Keratinocyte (primary cell): Measurements from ENCODE around the gene SHROOM3. TPM values are rescaled to one million over a fixed set of nuclear protein-coding genes. Genes with fewer than 3 reads are reported as not detected.

Source experiments
- DNase-seq: peaks from one replicate; pipeline ENCODE4 v3.0.0-alpha.2; 2011; ENCODE audit warnings: low read depth, missing footprints, low spot score
- FAIRE-seq: peaks from 2 replicates; lab custom pipeline; 2011; peaks lifted over from hg19 to GRCh38; lab: Jason Lieb, UNC
- H2AFZ ChIP-seq: 2 replicates; pipeline ENCODE4 v1.6.0; 2012; ENCODE audit warnings: low read length, control low read depth, inconsistent platforms; ENCODE audit not compliant: control insufficient read depth
- H3K27ac ChIP-seq: 2 replicates; pipeline ENCODE4 v1.5.1; 2011; ENCODE audit warnings: low read length; ENCODE audit not compliant: control insufficient read depth, insufficient read depth
- H3K27me3 ChIP-seq: 3 replicates; pipeline ENCODE4 v1.6.0; 2011; ENCODE audit warnings: low read length; ENCODE audit not compliant: control insufficient read depth, insufficient read depth; ENCODE audit errors: extremely low read depth
- H3K36me3 ChIP-seq, 2 experiments: 2 replicates in 1 of 2; 3 replicates in 1 of 2; pipeline ENCODE4 v1.5.1; 2011; ENCODE audit warnings: low read length in 2 of 2, mild to moderate bottlenecking in 1 of 2; ENCODE audit not compliant: control insufficient read depth in 2 of 2, insufficient read depth in 2 of 2; ENCODE audit errors: extremely low read depth in 1 of 2
- H3K4me1 ChIP-seq: 3 replicates; pipeline ENCODE4 v1.5.1; 2011; ENCODE audit warnings: low read length; ENCODE audit not compliant: control insufficient read depth, insufficient read depth; ENCODE audit errors: extremely low read depth
- H3K4me2 ChIP-seq: 3 replicates; pipeline ENCODE4 v1.6.0; 2011; ENCODE audit warnings: low read depth, low read length; ENCODE audit not compliant: control insufficient read depth, insufficient read depth; ENCODE audit errors: extremely low read depth
- H3K4me3 ChIP-seq, 3 experiments: fragments of 200-600 bp in 1 of 3; sonication (generic) in 1 of 3; 2 replicates in 2 of 3; 3 replicates in 1 of 3; pipeline ENCODE4 v1.5.1; 2011 to 2016; ENCODE audit warnings: low read length in 3 of 3, mild to moderate bottlenecking in 3 of 3, control low read depth in 2 of 3, inconsistent platforms in 1 of 3, low read depth in 1 of 3, mixed read lengths in 1 of 3, mixed run types in 1 of 3, moderate library complexity in 1 of 3; ENCODE audit not compliant: control insufficient read depth in 2 of 3, insufficient read depth in 2 of 3; ENCODE audit errors: extremely low read depth in 1 of 3
- H3K79me2 ChIP-seq: 2 replicates; pipeline ENCODE4 v1.6.0; 2012; ENCODE audit warnings: low read length; ENCODE audit not compliant: control insufficient read depth, insufficient read depth
- H3K9ac ChIP-seq: 3 replicates; pipeline ENCODE4 v1.6.0; 2011; ENCODE audit warnings: low read length; ENCODE audit not compliant: control insufficient read depth, insufficient read depth; ENCODE audit errors: extremely low read depth
- H3K9me1 ChIP-seq: 3 replicates; pipeline ENCODE4 v1.6.0; 2011; ENCODE audit warnings: low read length; ENCODE audit not compliant: control insufficient read depth, insufficient read depth; ENCODE audit errors: extremely low read depth
- H3K9me3 ChIP-seq: 2 replicates; pipeline ENCODE4 v1.5.1; 2012; ENCODE audit warnings: low read depth, low read length; ENCODE audit not compliant: control insufficient read depth
- H4K20me1 ChIP-seq: 3 replicates; pipeline ENCODE4 v1.6.0; 2011; ENCODE audit warnings: low read length; ENCODE audit not compliant: control insufficient read depth, insufficient read depth; ENCODE audit errors: extremely low read depth
- EZH2 ChIP-seq: IDR thresholded peaks from one replicate; pipeline ENCODE4 v1.6.1; 2012; ENCODE audit warnings: inconsistent platforms, mild to moderate bottlenecking, low read length, moderate library complexity
- dilution Hi-C: fragments of 300-500 bp; cut with MboI; formaldehyde crosslinking; loops from one replicate; pipeline ENCODE4 v1.7.0; 2020; ENCODE audit warnings: low sequenced_read_pairs; ENCODE audit not compliant: extremely low pct_ligation_motif_present
- polyA plus RNA-seq, 5 experiments: library from polyadenylated mRNA; depleted of rRNA in 3 of 5; stranded (reverse) in 3 of 5; stranded (forward) in 1 of 5; unstranded in 1 of 5; fragments of >200 nt; gene quantifications; 1 replicate in 1 of 5; 2 replicates in 3 of 5; 3 replicates in 1 of 5; pipeline versions ENCODE4 v1.2.1 to v1.2.3, GENCODE V29; 2011 to 2012; ENCODE audit warnings: missing spikeins in 2 of 5, low read depth in 1 of 5, low replicate concordance in 1 of 5
- TF ChIP-seq, protein P1 (sequence below), 3 experiments: IDR thresholded peaks in 1 of 3; conservative IDR thresholded peaks in 1 of 3; optimal IDR thresholded peaks in 1 of 3; 2 replicates in 2 of 3; 3 replicates in 1 of 3; pipeline versions ENCODE3 to v1.5.1; 2011; ENCODE audit warnings: low read length in 3 of 3, mild to moderate bottlenecking in 3 of 3, moderate library complexity in 2 of 3, control low read depth in 1 of 3, inconsistent platforms in 1 of 3; ENCODE audit not compliant: insufficient read depth in 2 of 3; ENCODE audit errors: extremely low read depth in 1 of 3

The SHROOM3 gene
- polyA plus RNA-seq, 1 donor (not counting 4 experiments of a cell fraction or from before 2014, with no cell fraction given): 4.9 TPM

- dilution Hi-C loops: no loop called here
- H3K27me3 ChIP-seq: no peaks in the 10 kb centered on the region
- H3K4me2 ChIP-seq: no peak overlapping the region
- H3K27ac ChIP-seq: no peak overlapping the region
- H3K4me1 ChIP-seq: peaks cover 2% of the 10 kb centered on the region
- peak; percentile 41 for FAIRE-seq
- H3K9me1 ChIP-seq: no peaks in the 10 kb centered on the region
- peaks cover 0 to 8% of the 10 kb centered on the region in 2 experiments for H3K36me3 ChIP-seq
- no peak overlapping the region for H3K9ac ChIP-seq
- TF ChIP-seq, protein P1, sequence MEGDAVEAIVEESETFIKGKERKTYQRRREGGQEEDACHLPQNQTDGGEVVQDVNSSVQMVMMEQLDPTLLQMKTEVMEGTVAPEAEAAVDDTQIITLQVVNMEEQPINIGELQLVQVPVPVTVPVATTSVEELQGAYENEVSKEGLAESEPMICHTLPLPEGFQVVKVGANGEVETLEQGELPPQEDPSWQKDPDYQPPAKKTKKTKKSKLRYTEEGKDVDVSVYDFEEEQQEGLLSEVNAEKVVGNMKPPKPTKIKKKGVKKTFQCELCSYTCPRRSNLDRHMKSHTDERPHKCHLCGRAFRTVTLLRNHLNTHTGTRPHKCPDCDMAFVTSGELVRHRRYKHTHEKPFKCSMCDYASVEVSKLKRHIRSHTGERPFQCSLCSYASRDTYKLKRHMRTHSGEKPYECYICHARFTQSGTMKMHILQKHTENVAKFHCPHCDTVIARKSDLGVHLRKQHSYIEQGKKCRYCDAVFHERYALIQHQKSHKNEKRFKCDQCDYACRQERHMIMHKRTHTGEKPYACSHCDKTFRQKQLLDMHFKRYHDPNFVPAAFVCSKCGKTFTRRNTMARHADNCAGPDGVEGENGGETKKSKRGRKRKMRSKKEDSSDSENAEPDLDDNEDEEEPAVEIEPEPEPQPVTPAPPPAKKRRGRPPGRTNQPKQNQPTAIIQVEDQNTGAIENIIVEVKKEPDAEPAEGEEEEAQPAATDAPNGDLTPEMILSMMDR (optimal IDR thresholded peaks at IDR 0.05 in 1 of 3, IDR thresholded peaks at IDR 0.05 in 1 of 3, conservative IDR thresholded peaks at IDR 0.05 in 1 of 3; ENCODE audit: extremely low read depth in 1 of 3, insufficient read depth in 2 of 3, low read length in 3 of 3): no peak
- TF ChIP-seq EZH2: no peak
- no peak overlapping the region for H2AFZ ChIP-seq
- H4K20me1 ChIP-seq: no peaks in the 10 kb centered on the region
- DNase-seq: no peak
- no peaks in the 10 kb centered on the region for H3K9me3 ChIP-seq
- peaks cover 21% of the 10 kb centered on the region for H3K79me2 ChIP-seq
- H3K4me3 ChIP-seq: no peak overlapping the region
Observed at GRCh38 chr4:76712564-76712963, 277.5 kb downstream of the SHROOM3 start.

DNA sequence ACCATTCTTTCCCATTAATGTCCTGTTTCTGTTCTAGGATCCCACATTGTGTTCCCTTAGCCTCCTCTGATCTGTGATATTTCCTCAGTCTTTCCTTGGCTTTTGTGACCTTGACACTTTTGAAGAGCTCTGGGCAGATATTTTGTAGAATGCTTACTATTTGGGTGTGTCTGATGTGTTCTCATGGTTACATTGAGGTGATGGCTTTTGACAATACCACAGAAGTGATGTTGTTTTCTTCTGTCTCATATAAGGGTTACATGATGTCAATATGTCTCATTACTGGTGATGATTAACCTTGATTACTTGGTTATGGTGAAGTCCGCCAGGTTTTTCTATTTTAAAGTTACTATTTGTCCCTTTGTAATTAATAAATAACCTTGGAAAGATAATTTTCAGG, 279.2 kb downstream of the SHROOM3 start:
- dilution Hi-C loops: no loop called here
- Histone ChIP-seq H4K20me1 (no peaks in the 10 kb centered on the region), H3K4me3 (no peak overlapping the region), H3K36me3 (peaks cover 0 to 8% of the 10 kb centered on the region in 2 experiments), H3K79me2 (peaks cover 9% of the 10 kb centered on the region), H2AFZ (no peak overlapping the region), H3K4me1 (peaks cover 2% of the 10 kb centered on the region), H3K4me2 (no peak overlapping the region), H3K27me3 (no peaks in the 10 kb centered on the region), H3K9ac (no peak overlapping the region), H3K27ac (no peak overlapping the region), H3K9me1 (no peaks in the 10 kb centered on the region), H3K9me3 (no peaks in the 10 kb centered on the region)
- FAIRE-seq (no peak), DNase-seq (no peak)
- TF ChIP-seq EZH2: no peak

GRCh38 chr4:76716020-76716419, 281.0 kb downstream of the SHROOM3 start:
- Histone ChIP-seq H3K27me3 (no peaks in the 10 kb centered on the region), H4K20me1 (no peaks in the 10 kb centered on the region), H3K9me1 (no peaks in the 10 kb centered on the region), H3K9me3 (no peaks in the 10 kb centered on the region), H3K9ac (no peak overlapping the region), H3K36me3 (peaks cover 0 to 2% of the 10 kb centered on the region in 2 experiments), H3K4me3 (no peak overlapping the region), H3K27ac (no peak overlapping the region), H3K4me2 (no peak overlapping the region), H3K4me1 (peaks cover 2% of the 10 kb centered on the region), H3K79me2 (peaks cover 11% of the 10 kb centered on the region), H2AFZ (no peak overlapping the region)
- dilution Hi-C loops: no loop called here
- FAIRE-seq (no peak), DNase-seq (no peak)
- no peak for TF ChIP-seq EZH2
- TF ChIP-seq, protein P1 (optimal IDR thresholded peaks at IDR 0.05 in 1 of 3, IDR thresholded peaks at IDR 0.05 in 1 of 3, conservative IDR thresholded peaks at IDR 0.05 in 1 of 3; ENCODE audit: extremely low read depth in 1 of 3, insufficient read depth in 2 of 3, low read length in 3 of 3): no peak
